ENCODE measurements around the gene ARHGAP26.
A peak's percentile ranks its signal among the peaks of the same experiment; 100 is the strongest.
"Not testable (repeated sequence)": the region's sequence is repeated elsewhere in the genome, so short reads cannot be mapped to it uniquely, and the experiment has no call there.

The ARHGAP26 gene

GRCh38 chr5:143201589-143201988, 431.4 kb downstream of the ARHGAP26 start:
- TF ChIP-seq CTCF (conservative IDR thresholded peaks at IDR 0.05; ENCODE audit: low read depth), result no peak
- POLR2A ChIA-PET (ENCODE audit: low non-redundant PET), result no interaction called here
- H3K27ac ChIP-seq, result no peak overlapping the region

DNA sequence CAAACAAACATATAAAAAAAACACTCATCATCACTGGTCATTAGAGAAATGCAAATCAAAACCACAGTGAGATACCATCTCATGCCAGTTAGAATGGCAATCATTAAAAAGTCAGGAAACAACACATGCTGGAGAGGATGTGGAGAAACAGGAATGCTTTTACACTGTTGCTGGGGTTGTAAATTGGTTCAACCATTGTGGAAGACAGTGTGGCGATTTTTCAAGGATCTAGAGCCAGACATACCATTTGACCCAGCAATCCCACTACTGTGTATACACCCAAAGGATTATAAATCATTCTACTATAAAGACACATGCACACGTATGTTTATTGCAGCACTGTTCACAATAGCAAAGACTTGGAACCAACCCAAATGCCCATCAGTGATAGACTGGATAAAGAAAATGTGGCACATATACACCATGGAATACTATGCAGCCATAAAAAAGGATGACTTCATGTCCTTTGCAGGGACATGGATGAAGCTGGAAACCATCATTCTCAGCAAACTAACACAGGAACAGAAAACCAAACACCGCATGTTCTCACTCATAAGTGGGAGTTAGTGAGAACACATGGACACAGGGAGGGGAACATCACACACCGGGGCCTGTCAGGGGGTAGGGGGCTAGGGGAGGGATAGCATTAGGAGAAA, 433.3 kb downstream of the ARHGAP26 start:
- CTCF ChIA-PET; POLR2A ChIA-PET (ENCODE audit: low non-redundant PET); DNase-seq (ENCODE audit: low spot score); H3K27ac ChIP-seq: not testable (repeated sequence)

More at GRCh38 chr5:143201589-143201988, 431.4 kb downstream of the ARHGAP26 start:
- CTCF ChIA-PET, result interaction anchor here (0.6 kb wide), 1 partner anchor 313 kb away, joined by 5 read pairs; no protein-coding TSS in a partner anchor
- DNase-seq (ENCODE audit: low spot score), result no peak

GRCh38 chr5:143204474-143205246, 434.5 kb downstream of the ARHGAP26 start:
- ChIA-PET POLR2A (ENCODE audit: low non-redundant PET) (interaction anchor here (0.6 kb wide), 1 partner anchor 31 kb away, joined by 6 read pairs; no protein-coding TSS in a partner anchor), CTCF (interaction anchor here (1.2 kb wide), 1 partner anchor 17 kb away, joined by 3 read pairs; no protein-coding TSS in a partner anchor)
- no peak for DNase-seq (ENCODE audit: low spot score)
- no peak for TF ChIP-seq CTCF (conservative IDR thresholded peaks at IDR 0.05; ENCODE audit: low read depth)
- peak overlapping the region; percentile 93 for H3K27ac ChIP-seq

- DNase-seq (ENCODE audit: low spot score), result peak; percentile 94
- ChIA-PET CTCF (interaction anchor here (1.1 to 1.2 kb wide), 2 partner anchors 18 to 28 kb away, joined by 3 read pairs; no protein-coding TSS in a partner anchor), POLR2A (ENCODE audit: low non-redundant PET) (interaction anchor here (0.6 kb wide), 1 partner anchor 30 kb away, joined by 6 read pairs; no protein-coding TSS in a partner anchor)
- no peak for TF ChIP-seq CTCF (conservative IDR thresholded peaks at IDR 0.05; ENCODE audit: low read depth)
- peak overlapping the region; percentile 93; the same call in 1 of the 2 replicates for H3K27ac ChIP-seq
These were observed 435.2 kb downstream of the ARHGAP26 start for GRCh38 chr5:143205386-143205785.

DNA sequence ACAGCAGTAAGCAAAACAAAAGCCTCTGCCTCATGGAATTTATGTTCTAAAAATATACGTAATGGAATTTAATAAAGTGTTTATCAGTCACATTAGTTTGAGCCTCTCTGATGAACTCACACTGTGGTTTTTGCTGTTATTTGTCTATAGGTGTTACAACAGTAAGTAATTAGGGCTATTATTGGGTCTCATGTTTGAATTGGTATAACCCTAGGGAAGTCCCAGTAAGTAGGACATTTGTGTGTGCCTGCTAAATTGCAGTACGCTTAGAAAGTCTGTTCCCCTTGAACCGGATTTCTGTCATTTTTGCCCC, 435.7 kb downstream of the ARHGAP26 start:
- ChIA-PET CTCF (interaction anchor here (0.7 to 1.2 kb wide), 3 partner anchors 15 to 28 kb away, joined by 3 read pairs; no protein-coding TSS in a partner anchor), POLR2A (ENCODE audit: low non-redundant PET) (no interaction called here)
- no peak for DNase-seq (ENCODE audit: low spot score)
- TF ChIP-seq CTCF (conservative IDR thresholded peaks at IDR 0.05; ENCODE audit: low read depth), result no peak
- peak overlapping the region; percentile 93 for H3K27ac ChIP-seq

- H3K27ac ChIP-seq, result peak overlapping the region; percentile 78
- no peak for TF ChIP-seq CTCF (conservative IDR thresholded peaks at IDR 0.05; ENCODE audit: low read depth)
- ChIA-PET POLR2A (ENCODE audit: low non-redundant PET) (no interaction called here), CTCF (interaction anchor here (0.7 to 1.1 kb wide), 2 partner anchors 15 to 27 kb away, joined by 3 read pairs; no protein-coding TSS in a partner anchor)
- peak; percentile 74 for DNase-seq (ENCODE audit: low spot score)
These were observed 436.2 kb downstream of the ARHGAP26 start for GRCh38 chr5:143206196-143207053.
